ENCODE results near the gene SCARF2. TPM values are rescaled to one million over a fixed set of nuclear protein-coding genes. Genes with fewer than 3 reads are reported as not detected.
"Not testable (repeated sequence)": the region's sequence is repeated elsewhere in the genome, so short reads cannot be mapped to it uniquely, and the experiment has no call there.

Gene SCARF2
- total RNA-seq, 2 experiments from 2014 or later = 0.39 to 0.46 TPM

DNA sequence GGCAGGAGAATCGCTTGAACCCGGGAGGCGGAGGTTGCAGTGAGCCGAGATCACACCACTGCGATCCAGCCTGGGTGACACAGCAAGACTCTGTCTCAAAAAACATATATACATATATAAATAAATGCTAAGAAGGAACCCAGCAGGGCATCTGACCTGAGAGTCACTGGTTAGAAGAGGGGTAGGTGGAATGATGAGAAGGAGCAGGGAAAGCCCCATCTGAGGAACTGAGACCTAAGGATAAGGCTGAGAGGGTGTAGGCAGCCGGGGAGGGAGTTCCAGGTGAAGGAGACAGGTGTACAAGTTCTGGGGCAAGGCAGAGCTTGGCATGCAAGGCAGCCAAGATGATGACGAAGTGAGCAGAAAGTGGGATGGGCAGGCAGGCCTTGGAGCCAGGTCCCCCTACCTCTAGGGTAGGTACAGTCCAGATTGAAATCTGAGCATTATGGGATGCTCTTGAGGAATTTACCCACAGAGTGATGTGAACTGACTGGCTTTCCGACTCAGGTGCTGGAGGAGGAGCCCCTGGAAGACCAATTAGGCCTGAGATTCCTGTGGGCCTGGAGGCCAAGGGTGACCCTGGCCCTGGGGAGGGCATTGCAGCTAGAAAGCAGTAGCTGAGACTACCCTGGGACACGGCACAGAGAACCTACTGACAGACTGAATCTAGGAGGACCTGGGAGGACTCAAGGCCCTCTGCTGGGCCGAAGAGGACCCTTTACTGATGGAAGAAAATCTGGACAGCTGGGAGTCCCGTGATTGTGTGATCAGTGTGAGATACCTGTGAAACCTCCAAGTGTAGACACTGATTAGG lies 35.2 kb upstream of the SCARF2 start:
- Mint-ChIP-seq H3K36me3 (ENCODE audit: low read depth) (peaks cover 17% of the 10 kb centered on the region), H3K4me1 (peaks cover 48% of the 10 kb centered on the region), H3K9me3 (ENCODE audit: low read depth) (no peaks in the 10 kb centered on the region), H3K4me3 (no peak overlapping the region), H3K27ac (peak overlapping the region; percentile 45), H3K27me3 (no peaks in the 10 kb centered on the region)
- ATAC-seq (no peak), DNase-seq (no peak)
- intact Hi-C loops (cut with DNase I, micrococcal nuclease) = no loop called here
- CTCF ChIA-PET = interaction anchor here (0.7 to 1.7 kb wide), 2 partner anchors 16 to 77 kb away, joined by 3 read pairs; no protein-coding TSS in a partner anchor
- POLR2A ChIA-PET = no interaction called here

DNA sequence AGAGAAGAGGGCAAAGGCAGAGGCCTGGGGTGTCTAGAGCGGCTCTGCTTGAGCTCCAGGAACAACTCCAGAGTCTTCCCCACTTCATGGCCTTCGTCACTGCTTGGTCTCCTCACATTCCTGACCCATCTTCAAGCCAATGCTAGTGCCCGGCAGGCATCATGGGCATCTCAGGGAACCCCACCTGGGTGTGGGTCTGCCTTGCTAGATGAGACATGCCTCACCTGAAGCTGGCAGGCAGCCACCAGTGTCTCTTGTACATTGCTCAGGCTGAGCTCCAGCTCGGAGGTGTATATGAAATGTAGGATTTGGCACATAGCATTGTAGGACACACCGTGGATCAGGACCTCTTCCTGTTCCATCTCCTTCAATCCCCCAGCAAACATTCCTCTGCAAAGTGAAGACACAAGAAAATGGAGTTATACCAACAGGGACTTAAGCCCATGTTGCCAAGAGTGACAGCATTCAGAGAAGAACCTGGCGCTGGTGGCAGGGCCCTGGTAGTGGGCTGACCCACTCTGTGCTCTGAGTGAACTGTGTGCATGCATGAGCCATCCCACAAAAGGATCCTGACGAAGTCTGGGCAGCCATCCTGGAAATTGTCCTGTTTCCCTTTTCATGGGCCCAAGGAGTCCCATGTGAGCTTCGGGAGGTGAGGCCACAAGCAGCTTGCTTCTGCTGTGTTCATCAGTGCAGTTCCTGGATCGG lies 33.7 kb upstream of the SCARF2 start:
- no peak overlapping the region for H3K4me3 Mint-ChIP-seq
- H3K27ac Mint-ChIP-seq = no peak overlapping the region
- peaks cover 47% of the 10 kb centered on the region for H3K4me1 Mint-ChIP-seq
- POLR2A ChIA-PET = no interaction called here
- no peaks in the 10 kb centered on the region for H3K9me3 Mint-ChIP-seq (ENCODE audit: low read depth)
- ATAC-seq = no peak
- no peak for DNase-seq
- H3K27me3 Mint-ChIP-seq = no peaks in the 10 kb centered on the region
- intact Hi-C loops (cut with DNase I, micrococcal nuclease) = no loop called here
- H3K36me3 Mint-ChIP-seq (ENCODE audit: low read depth) = peaks cover 17% of the 10 kb centered on the region
- CTCF ChIA-PET = interaction anchor here (1.7 kb wide), 1 partner anchor 15 kb away, joined by 5 read pairs; no protein-coding TSS in a partner anchor

DNA sequence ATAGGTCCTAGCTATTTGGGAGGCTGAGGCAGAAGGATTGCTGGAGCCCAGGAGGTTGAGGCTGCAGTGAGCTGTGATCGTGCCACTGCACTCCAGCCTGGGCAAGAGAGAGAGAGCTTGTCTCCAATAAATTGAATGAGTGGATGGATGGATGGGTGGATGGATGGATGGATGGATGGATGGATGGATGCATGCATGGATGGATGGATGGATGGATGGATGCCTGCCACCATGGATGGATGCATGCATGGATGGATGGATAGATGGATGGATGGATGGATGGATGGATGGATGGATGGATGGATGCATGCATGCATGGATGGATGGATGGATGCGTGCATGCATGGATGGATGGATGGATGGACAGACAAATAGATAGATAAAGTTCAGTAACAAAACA lies 32.9 kb upstream of the SCARF2 start:
- DNase-seq; H3K27ac Mint-ChIP-seq; H3K4me3 Mint-ChIP-seq; ATAC-seq; intact Hi-C loops (cut with DNase I, micrococcal nuclease); H3K9me3 Mint-ChIP-seq (ENCODE audit: low read depth); H3K27me3 Mint-ChIP-seq: not testable (repeated sequence)
- POLR2A ChIA-PET = interaction anchor here (0.7 kb wide), 1 partner anchor 85 kb away, joined by 3 read pairs; no protein-coding TSS in a partner anchor
- peaks cover 46% of the 10 kb centered on the region for H3K4me1 Mint-ChIP-seq
- H3K36me3 Mint-ChIP-seq (ENCODE audit: low read depth) = peaks cover 17% of the 10 kb centered on the region
- CTCF ChIA-PET = interaction anchor here (1.7 kb wide), 1 partner anchor 14 kb away, joined by 5 read pairs; no protein-coding TSS in a partner anchor

DNA sequence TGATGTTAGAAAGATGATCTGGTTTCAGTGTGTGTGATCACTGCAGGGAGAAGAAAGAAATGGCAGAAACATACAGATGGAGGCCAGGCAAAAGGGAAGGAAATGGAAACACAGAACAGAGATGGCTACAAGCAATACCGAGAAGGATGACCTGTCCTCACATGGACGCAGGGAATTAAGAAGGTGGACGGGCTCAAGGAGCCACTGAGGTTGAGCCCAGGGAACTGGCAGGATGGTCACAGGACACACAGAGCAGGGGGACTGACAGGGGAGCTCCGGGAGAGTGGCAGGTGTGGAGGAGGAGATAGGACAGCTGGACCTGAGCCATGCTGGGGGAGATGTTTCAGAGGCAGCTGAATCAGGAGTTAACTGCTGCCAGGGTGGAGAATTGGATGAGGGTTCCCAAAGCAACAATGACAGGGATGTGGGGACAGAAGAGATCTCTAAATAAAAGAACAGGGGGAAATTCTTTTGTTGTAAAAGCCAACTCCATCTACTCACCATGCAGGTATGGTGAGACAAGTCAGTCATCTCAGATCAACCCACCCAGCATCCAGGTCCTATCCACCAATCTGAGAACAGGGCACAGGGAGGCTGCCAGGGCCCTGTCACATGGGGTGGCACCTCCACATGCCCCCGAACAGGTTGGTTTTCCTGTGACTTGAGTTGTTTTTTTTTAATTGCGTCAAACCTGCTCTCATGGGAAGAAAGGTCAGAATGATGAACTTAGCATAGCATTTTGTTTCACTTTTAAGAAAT lies 31.7 kb upstream of the SCARF2 start:
- CTCF ChIA-PET = interaction anchor here (1.6 kb wide), 1 partner anchor 21 kb away, joined by 4 read pairs; no protein-coding TSS in a partner anchor
- ATAC-seq = peak; percentile 38
- POLR2A ChIA-PET = no interaction called here

DNA sequence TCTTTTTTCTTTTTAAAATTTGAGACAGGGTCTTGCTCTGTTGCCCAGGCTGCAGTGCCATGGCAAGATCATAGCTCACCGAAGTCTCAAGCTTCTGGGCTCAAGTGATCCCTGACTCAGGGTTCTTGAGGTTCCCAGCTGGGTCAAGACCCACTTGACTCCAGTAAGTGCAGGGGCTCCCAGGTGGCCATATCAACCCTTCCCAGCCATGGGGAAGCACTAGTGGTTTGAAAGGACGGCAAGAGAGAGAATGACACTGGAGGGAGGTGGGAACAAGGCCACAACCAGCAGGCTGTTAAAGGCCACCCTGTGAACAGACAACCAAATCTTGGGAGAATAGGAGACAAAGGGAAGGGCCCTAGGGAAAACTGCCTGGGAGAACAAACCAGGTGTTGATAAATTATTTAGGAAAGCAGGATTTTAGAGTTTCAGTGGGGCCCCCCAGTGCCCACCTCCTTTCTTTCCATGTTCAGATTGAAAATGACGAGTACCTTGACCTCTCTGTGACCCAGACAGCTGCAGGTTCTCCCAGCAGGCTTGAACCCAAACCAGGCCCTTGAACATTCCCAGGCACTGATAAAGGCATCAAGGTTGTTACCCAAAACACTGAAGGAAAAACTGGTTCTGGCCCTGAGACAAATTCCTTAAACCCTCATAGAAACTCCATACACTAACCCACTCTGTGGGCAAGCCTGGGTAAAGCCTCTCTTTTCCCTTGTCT lies 29.2 kb upstream of the SCARF2 start:
- ChIA-PET POLR2A (no interaction called here), CTCF (no interaction called here)
- Mint-ChIP-seq H3K27me3 (no peaks in the 10 kb centered on the region), H3K36me3 (ENCODE audit: low read depth) (peaks cover 27% of the 10 kb centered on the region), H3K27ac (no peak overlapping the region), H3K4me1 (peaks cover 58% of the 10 kb centered on the region), H3K4me3 (no peak overlapping the region), H3K9me3 (ENCODE audit: low read depth) (no peaks in the 10 kb centered on the region)
- DNase-seq = no peak
- no peak for ATAC-seq
- intact Hi-C loops (cut with DNase I, micrococcal nuclease) = no loop called here

More for the DNA sequence above, 31.7 kb upstream of the SCARF2 start:
- Mint-ChIP-seq H3K27me3 (no peaks in the 10 kb centered on the region), H3K36me3 (ENCODE audit: low read depth) (peaks cover 19% of the 10 kb centered on the region), H3K9me3 (ENCODE audit: low read depth) (no peaks in the 10 kb centered on the region), H3K27ac (peak overlapping the region; percentile 48), H3K4me3 (no peak overlapping the region), H3K4me1 (peaks cover 47% of the 10 kb centered on the region)
- intact Hi-C loops (cut with DNase I, micrococcal nuclease) = no loop called here
- DNase-seq = no peak

DNA sequence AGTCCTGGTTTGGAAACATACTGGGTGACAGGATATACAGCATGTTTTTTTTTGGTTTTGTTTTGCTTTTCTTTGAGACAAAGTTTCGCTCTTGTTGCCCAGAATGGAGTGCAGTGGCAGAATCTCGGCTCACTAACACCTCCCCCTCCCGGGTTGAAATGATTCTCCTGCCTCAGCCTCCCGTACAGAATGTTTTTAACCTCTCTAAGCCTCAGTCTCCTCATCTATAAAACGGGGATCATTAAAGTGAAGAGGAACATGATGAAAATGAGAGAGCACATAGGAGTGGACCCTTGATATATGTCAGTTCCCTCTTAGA lies 28.1 kb upstream of the SCARF2 start:
- peaks cover 62% of the 10 kb centered on the region for H3K4me1 Mint-ChIP-seq

DNA sequence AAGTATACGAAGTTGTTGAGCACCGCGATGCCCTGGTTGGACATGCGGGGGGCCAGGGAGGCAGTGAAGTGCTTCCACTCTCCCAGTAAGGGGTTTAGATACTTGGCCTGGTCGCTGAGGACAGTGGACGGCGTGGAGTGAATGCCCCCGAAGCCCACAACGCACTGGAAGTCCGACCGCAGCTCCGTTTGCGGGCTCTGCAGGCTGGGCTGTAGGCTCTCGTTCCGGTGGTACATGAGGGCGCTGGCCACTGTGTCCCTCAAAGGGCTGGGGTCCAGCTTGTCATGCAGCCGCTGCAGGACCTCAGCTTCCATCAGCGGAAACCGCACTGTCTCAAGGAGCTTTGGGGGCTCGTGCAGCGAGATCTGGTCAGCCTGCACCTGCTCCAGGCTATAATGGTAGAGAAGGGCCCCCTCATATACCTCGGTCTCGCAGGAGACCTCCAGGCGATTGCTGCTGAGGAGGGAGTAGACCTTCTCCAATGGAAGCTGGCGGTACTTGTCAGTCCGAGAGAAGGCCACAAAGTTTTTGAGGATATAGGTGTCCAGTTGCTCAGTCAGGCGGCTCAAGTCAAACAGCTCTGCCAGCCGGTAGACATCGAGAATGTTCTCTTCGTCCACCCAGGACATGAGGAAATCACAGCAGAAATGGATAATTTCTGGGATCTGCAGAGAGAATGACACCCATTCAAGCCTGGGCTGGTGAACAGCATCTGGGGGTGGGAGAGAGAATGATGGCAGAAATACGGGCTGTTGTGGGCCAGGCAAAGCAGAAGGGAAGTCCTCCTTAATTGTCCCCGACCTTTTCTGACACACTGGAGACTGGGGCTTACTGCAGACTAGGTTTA lies 27.5 kb upstream of the SCARF2 start:
- intact Hi-C loops (cut with DNase I, micrococcal nuclease) = no loop called here
- H3K9me3 Mint-ChIP-seq (ENCODE audit: low read depth) = no peaks in the 10 kb centered on the region
- no peak overlapping the region for H3K4me3 Mint-ChIP-seq
- CTCF ChIA-PET = interaction anchor here (0.6 to 3.1 kb wide), 6 partner anchors 9 to 87 kb away, joined by 3 to 14 read pairs (median 5); partner anchors contain the start of gene MED15
- no peaks in the 10 kb centered on the region for H3K27me3 Mint-ChIP-seq
- peaks cover 18% of the 10 kb centered on the region for H3K36me3 Mint-ChIP-seq (ENCODE audit: low read depth)
- peak overlapping the region; percentile 94 for H3K27ac Mint-ChIP-seq
- POLR2A ChIA-PET = interaction anchor here (0.7 kb wide), 1 partner anchor 29 kb away, joined by 4 read pairs; no protein-coding TSS in a partner anchor
- H3K4me1 Mint-ChIP-seq = peaks cover 62% of the 10 kb centered on the region
- ATAC-seq (no peak), DNase-seq (no peak)

More for the DNA sequence above, 28.1 kb upstream of the SCARF2 start:
- Mint-ChIP-seq H3K9me3 (ENCODE audit: low read depth) (no peaks in the 10 kb centered on the region), H3K4me3 (no peak overlapping the region), H3K27me3 (no peaks in the 10 kb centered on the region), H3K27ac (peak overlapping the region; percentile 55), H3K36me3 (ENCODE audit: low read depth) (peaks cover 22% of the 10 kb centered on the region)
- DNase-seq (peak; percentile 26), ATAC-seq (peak; percentile 28)
- intact Hi-C loops (cut with DNase I, micrococcal nuclease) = no loop called here
- ChIA-PET POLR2A (no interaction called here), CTCF (no interaction called here)

DNA sequence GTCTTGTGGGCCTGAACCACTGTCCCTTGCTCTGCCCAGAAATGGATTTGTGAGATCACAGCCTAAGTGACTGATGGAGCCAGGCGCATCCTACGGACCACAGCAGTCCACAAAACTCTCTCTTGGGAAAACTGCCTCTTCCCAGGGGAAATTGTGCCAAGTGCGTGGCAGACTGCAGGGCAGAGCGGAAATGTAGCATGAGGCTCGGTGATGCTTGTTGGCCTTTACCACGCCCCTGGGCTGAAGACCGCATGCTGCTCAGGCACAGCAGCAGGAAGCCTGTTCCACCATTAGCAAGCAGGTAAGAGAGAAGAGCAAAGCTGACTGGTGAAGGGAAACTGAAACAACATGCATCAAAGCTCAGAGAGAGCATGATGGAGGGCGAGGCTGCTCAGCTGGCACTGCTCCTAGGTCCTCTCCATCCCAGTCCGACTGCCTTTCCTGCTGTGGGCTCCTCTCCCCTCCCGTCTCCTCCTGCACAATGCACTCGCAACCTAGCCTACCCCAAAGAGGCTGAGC lies 26.5 kb upstream of the SCARF2 start:
- intact Hi-C loops (cut with DNase I, micrococcal nuclease) = no loop called here
- POLR2A ChIA-PET = interaction anchor here (0.7 kb wide), 1 partner anchor 28 kb away, joined by 4 read pairs; no protein-coding TSS in a partner anchor
- Mint-ChIP-seq H3K4me3 (no peak overlapping the region), H3K27ac (peak overlapping the region; percentile 94), H3K4me1 (peaks cover 57% of the 10 kb centered on the region), H3K27me3 (no peaks in the 10 kb centered on the region), H3K9me3 (ENCODE audit: low read depth) (no peaks in the 10 kb centered on the region), H3K36me3 (ENCODE audit: low read depth) (peaks cover 22% of the 10 kb centered on the region)
- peak; percentile 88 for ATAC-seq
- DNase-seq = peak; percentile 78
- CTCF ChIA-PET = interaction anchor here (0.6 to 3.1 kb wide), 8 partner anchors 8 to 86 kb away, joined by 3 to 14 read pairs (median 5); partner anchors contain the start of gene MED15

DNA sequence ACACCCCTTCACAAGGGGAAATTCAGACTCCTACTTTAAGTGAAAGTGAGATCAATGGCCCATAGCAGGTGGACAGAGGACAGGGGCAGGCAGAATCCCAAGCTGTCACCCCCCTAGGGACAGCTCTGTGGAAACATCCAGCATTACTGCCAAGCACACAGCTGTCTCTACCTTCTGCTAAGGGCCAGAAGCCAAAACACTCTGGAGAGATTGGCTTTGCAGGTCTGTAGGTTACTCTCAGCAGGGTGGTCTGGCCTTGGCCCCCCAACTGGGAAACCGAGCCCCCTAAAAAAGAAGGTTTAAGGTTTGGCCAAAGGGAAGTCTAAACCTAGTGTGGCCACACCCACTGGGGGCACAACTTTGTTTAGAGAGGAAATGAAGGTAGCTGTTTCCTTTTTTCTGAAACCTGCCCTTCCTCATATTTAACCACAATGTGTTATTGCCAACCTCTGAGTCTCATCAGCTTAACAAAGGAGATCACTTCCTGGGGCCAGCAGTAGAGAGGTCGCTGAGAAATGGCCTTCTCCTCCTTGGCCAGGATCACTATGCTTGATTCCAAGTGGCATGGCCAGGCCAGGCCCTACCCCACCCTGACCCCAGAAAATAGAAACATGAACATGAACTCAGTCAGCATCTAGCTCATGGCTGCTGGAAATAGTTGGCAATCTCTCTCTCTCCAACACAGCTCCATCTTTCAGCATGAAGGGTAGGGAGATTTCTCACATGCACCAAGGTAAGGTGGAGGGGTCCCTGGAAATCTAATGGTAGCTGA lies 25.9 kb upstream of the SCARF2 start:
- ChIA-PET POLR2A (interaction anchor here (0.6 to 0.7 kb wide), 2 partner anchors 11 to 44 kb away, joined by 3 to 4 read pairs; no protein-coding TSS in a partner anchor), CTCF (interaction anchor here (0.7 to 3.1 kb wide), 9 partner anchors 9 to 226 kb away, joined by 3 to 14 read pairs (median 4); partner anchors contain the start of gene MED15)
- intact Hi-C loops (cut with DNase I, micrococcal nuclease) = no loop called here
- H3K36me3 Mint-ChIP-seq (ENCODE audit: low read depth) = peaks cover 19% of the 10 kb centered on the region
- peaks cover 53% of the 10 kb centered on the region for H3K4me1 Mint-ChIP-seq
- no peaks in the 10 kb centered on the region for H3K9me3 Mint-ChIP-seq (ENCODE audit: low read depth)
- ATAC-seq (peak; percentile 31), DNase-seq (no peak)
- H3K27ac Mint-ChIP-seq = peak overlapping the region; percentile 94
- H3K4me3 Mint-ChIP-seq = no peak overlapping the region
- no peaks in the 10 kb centered on the region for H3K27me3 Mint-ChIP-seq
